Calu3 (cell line): ENCODE results near the gene INF2. TPM values are rescaled to one million over a fixed set of nuclear protein-coding genes. Genes with fewer than 3 reads are reported as not detected.
"Not testable (repeated sequence)": the region's sequence is repeated elsewhere in the genome, so short reads cannot be mapped to it uniquely, and the experiment has no call there.

Experiments
- BruUV-seq: library from RNA; stranded (reverse); fragments of 400-500 nt; replicated peaks from 2 replicates; lab custom pipeline; 2021; lab: Mats Ljungman, UMichigan
- CTCF ChIA-PET: fragments of 300-600 bp; sonication (Branson Sonifier 250); formaldehyde crosslinking; loops from one replicate; lab custom pipeline; 2022; ENCODE audit warnings: antibody characterized with exemption; lab: Charles Lee
- DNase-seq: peaks from one replicate; pipeline ENCODE4 v3.0.0; 2022
- H3K27ac Mint-ChIP-seq: one replicate; pipeline ENCODE4 v1.8.0; 2022; ENCODE audit warnings: mixed read lengths; ENCODE audit not compliant: unreplicated experiment
- H3K27me3 Mint-ChIP-seq: one replicate; pipeline ENCODE4 v1.8.0; 2022; ENCODE audit warnings: mixed read lengths; ENCODE audit not compliant: unreplicated experiment
- H3K36me3 Mint-ChIP-seq: one replicate; pipeline ENCODE4 v1.8.0; 2022; ENCODE audit warnings: mild to moderate bottlenecking, moderate library complexity, mixed read lengths; ENCODE audit not compliant: insufficient read depth, unreplicated experiment
- H3K4me1 Mint-ChIP-seq: one replicate; pipeline ENCODE4 v1.8.0; 2022; ENCODE audit warnings: mild to moderate bottlenecking, low read depth, mixed read lengths; ENCODE audit not compliant: unreplicated experiment
- H3K4me3 Mint-ChIP-seq: one replicate; pipeline ENCODE4 v1.8.0; 2022; ENCODE audit warnings: mild to moderate bottlenecking, low read depth, moderate library complexity, mixed read lengths; ENCODE audit not compliant: unreplicated experiment
- H3K9me3 Mint-ChIP-seq: one replicate; pipeline ENCODE4 v1.8.0; 2022; ENCODE audit warnings: low read depth, mixed read lengths; ENCODE audit not compliant: unreplicated experiment
- intact Hi-C: fragments of 100-400 bp; cut with micrococcal nuclease; formaldehyde crosslinking; loops from one replicate; pipeline ENCODE4 v1.10.0; 2022; ENCODE audit not compliant: unreplicated experiment
- total RNA-seq: library from RNA; stranded (reverse); gene quantifications from 2 replicates; pipeline ENCODE4 v1.2.3, GENCODE V29; 2022
- TF ChIP-seq, protein P1 (sequence below): fragments of 200-600 bp; IDR thresholded peaks from one replicate; pipeline ENCODE4 v1.8.0; 2022; ENCODE audit warnings: antibody characterized with exemption; ENCODE audit not compliant: unreplicated experiment

The INF2 gene
- total RNA-seq, 1 experiment from 2014 or later: 208 TPM

DNA sequence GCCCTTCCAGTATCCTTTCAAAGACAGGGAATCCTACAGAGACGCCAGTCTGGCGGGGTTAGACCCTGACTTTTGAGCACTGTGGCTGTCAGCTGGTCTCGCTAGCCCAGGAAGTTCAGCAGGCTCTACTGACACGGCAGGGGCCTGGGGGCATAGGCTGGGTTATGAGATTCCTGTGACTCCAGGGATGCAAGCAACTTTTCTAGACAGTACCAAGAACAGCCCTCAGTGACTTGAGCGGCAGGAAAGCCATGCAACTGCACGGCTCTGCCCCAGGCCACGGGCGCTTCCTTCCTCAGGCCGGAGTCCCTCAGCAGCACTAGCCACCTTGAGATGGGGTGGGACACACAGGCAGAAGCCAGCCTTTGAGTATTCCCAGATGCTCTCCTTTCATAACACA, 58.5 kb downstream of the INF2 start:
- TF ChIP-seq, protein P1, sequence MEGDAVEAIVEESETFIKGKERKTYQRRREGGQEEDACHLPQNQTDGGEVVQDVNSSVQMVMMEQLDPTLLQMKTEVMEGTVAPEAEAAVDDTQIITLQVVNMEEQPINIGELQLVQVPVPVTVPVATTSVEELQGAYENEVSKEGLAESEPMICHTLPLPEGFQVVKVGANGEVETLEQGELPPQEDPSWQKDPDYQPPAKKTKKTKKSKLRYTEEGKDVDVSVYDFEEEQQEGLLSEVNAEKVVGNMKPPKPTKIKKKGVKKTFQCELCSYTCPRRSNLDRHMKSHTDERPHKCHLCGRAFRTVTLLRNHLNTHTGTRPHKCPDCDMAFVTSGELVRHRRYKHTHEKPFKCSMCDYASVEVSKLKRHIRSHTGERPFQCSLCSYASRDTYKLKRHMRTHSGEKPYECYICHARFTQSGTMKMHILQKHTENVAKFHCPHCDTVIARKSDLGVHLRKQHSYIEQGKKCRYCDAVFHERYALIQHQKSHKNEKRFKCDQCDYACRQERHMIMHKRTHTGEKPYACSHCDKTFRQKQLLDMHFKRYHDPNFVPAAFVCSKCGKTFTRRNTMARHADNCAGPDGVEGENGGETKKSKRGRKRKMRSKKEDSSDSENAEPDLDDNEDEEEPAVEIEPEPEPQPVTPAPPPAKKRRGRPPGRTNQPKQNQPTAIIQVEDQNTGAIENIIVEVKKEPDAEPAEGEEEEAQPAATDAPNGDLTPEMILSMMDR: no peak
- Mint-ChIP-seq H3K27ac (no peak overlapping the region), H3K36me3 (peaks cover 8% of the 10 kb centered on the region), H3K9me3 (no peaks in the 10 kb centered on the region), H3K4me1 (peaks cover 16% of the 10 kb centered on the region), H3K27me3 (no peaks in the 10 kb centered on the region), H3K4me3 (no peak overlapping the region)
- no peak for DNase-seq
- BruUV-seq: no TSS peak
- CTCF ChIA-PET: no interaction called here
- intact Hi-C loops: no loop called here

DNA sequence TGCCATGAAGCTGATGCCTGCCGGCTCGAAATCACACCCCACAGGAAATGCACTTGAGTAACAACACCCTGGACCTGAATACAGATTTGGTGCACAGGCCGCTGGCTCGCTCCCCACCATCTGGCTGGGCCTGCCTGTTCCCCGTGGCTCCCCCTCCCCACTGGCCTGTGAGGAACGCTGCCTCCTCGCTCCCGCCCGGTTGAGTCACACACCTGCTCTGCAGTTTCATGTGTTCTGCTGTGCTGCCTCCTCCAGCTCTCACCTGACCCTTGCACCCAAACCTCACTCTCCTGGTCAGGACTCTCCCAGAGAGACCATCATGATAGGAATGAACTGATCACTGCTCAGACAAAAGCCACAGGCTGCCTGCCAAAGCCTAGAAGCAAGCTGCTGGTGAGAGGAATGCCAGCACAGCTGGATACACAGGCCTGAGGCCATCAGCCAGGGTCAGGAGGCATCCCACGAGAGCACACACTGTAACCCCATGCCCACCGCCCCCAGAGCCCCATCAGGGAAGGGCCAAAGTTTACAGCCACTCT, 59.8 kb downstream of the INF2 start:
- Mint-ChIP-seq H3K4me1 (peaks cover 24% of the 10 kb centered on the region), H3K9me3 (no peaks in the 10 kb centered on the region), H3K27me3 (no peaks in the 10 kb centered on the region), H3K36me3 (peaks cover 21% of the 10 kb centered on the region), H3K27ac (no peak overlapping the region), H3K4me3 (peak overlapping the region; percentile 4)
- CTCF ChIA-PET: no interaction called here
- no TSS peak for BruUV-seq
- DNase-seq: peak; percentile 41
- TF ChIP-seq, protein P1: no peak
- intact Hi-C loops: no loop called here

DNA sequence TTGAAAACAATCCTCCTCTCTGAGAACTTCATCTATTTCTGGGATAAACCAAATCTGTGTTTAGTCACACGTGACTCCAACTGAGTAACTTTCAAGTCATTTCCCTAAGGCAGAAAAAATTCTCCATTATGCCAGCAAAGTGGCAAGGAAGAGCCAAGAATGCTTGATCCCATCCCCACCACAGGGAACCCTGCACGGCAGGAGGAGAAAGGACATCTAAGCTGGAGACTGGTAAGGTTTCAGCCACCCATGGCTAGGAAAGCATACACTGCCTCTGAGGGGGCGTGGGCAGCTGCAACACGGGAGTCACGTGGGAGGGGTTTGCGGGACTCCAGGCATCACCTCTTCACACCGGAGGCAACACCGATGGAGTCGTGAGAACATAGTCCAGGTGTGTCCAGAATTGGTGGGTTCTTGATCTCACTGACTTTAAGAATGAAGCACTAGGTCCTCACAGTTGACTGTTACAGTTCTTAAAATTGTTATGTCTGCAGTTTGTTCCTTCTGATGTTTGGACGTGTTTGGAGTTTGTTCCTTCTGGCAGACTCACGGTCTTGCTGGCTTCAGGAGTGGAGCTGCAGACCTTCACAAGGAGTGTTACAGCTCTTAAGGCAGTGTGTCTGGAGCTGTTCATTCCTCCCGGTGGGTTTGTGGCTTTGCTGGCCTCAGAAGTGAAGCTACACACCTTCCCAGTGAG, 60.8 kb downstream of the INF2 start:
- Mint-ChIP-seq H3K27me3 (no peaks in the 10 kb centered on the region), H3K27ac (no peak overlapping the region), H3K9me3 (no peaks in the 10 kb centered on the region), H3K36me3 (peaks cover 23% of the 10 kb centered on the region), H3K4me3 (no peak overlapping the region), H3K4me1 (peaks cover 28% of the 10 kb centered on the region)
- CTCF ChIA-PET: no interaction called here
- no TSS peak for BruUV-seq
- DNase-seq: no peak
- intact Hi-C loops: no loop called here
- TF ChIP-seq, protein P1: no peak

DNA sequence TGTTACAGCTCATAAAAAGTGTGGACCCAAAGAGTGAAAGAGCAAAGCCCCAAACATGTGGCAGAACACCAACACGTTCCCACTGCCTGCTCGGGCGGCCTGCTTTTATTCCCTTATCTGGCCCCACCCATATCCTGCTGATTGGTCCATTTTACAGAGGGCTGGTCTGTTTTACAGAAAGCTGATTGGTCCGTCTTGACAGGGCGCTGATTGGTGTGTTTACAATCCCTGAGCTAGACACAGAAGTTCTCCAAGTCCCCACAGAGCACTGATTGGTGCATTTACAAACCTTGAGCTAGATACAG, 61.3 kb downstream of the INF2 start:
- Mint-ChIP-seq H3K36me3 (peaks cover 23% of the 10 kb centered on the region), H3K4me1 (peaks cover 28% of the 10 kb centered on the region)
- H3K27me3 Mint-ChIP-seq, H3K9me3 Mint-ChIP-seq, BruUV-seq, H3K27ac Mint-ChIP-seq, CTCF ChIA-PET, DNase-seq, intact Hi-C loops, H3K4me3 Mint-ChIP-seq: not testable (repeated sequence)
